ENCODE data around the gene TRAM2. TPM values are rescaled to one million over a fixed set of nuclear protein-coding genes. Genes with fewer than 3 reads are reported as not detected.

The TRAM2 gene
- total and polyA plus RNA-seq, 9 of the 15 experiments (the other 6 are each of a cell fraction or from before 2014, with no cell fraction given): 2.6 to 13.3 (median 8.9) TPM

DNA sequence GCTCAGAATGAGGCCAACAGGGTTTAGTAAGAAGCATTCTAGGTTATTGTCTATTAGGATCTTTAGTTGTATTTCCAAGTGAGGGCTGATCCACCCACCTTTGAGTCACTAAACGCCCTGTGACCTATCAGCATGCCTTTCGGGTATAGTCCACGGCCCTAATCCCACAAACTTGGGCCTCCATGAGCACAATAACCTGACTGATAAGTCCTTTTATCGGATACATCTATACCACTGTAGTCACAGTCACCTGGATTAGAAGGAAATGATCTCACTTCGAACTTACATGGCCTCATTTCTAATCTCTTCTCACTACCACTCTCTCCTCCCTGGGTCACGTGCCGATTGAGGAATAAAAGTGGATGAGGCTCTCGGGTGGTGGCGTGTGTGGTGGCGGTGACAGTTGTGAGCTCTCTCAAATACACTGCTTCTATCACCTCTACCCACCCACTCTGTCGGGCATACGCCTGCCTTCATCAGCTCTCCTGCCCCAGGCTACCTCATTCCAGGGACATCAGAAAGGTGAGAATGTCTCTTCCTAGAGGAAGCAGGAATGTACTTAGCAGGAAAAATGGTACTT, 65.2 kb downstream of the TRAM2 start (continued):
- TF ChIP-seq ZNF324 (CRISPR knock-in tag; IDR thresholded peaks at IDR 0.05) (no peak), ETV1 (tag; conservative IDR thresholded peaks at IDR 0.05; ENCODE audit: low read depth) (peak; percentile 52), TSC22D4 (tag; IDR thresholded peaks at IDR 0.05) (no peak), HIVEP1 (CRISPR knock-in tag; IDR thresholded peaks at IDR 0.05) (no peak), NR2C2 (CRISPR knock-in tag; IDR thresholded peaks at IDR 0.05) (no peak), NR2C2 (tag; IDR thresholded peaks at IDR 0.05) (peak; percentile 40; the same call in 1 of the 2 replicates), ZNF507 (tag; conservative IDR thresholded peaks at IDR 0.05) (no peak), SLC30A9 (CRISPR knock-in tag; IDR thresholded peaks at IDR 0.05) (no peak), ATF2 (CRISPR knock-in tag; IDR thresholded peaks at IDR 0.05) (no peak), SOX6 (IDR thresholded peaks at IDR 0.05) (peak; percentile 83), ZNF780A (CRISPR knock-in tag; IDR thresholded peaks at IDR 0.05) (no peak), SMAD4 (CRISPR knock-in tag; conservative IDR thresholded peaks at IDR 0.05) (no peak), TCF3 (CRISPR knock-in tag; IDR thresholded peaks at IDR 0.05) (no peak), CEBPB (tag; IDR thresholded peaks at IDR 0.05) (no peak), U2AF1 (optimal IDR thresholded peaks at IDR 0.05; ENCODE audit: low read depth, low read length) (no peak), BDP1 (IDR thresholded peaks at IDR 0.05; ENCODE audit: insufficient read depth, insufficient read length) (no peak), KHSRP (IDR thresholded peaks at IDR 0.05) (no peak), EP300 (IDR thresholded peaks at IDR 0.05; ENCODE audit: low read length) (peak; percentile 34; the same call in 1 of the 2 replicates), SAFB2 (IDR thresholded peaks at IDR 0.05; ENCODE audit: borderline replicate concordance, low read depth, low read length, severe bottlenecking) (no peak), HOMEZ (CRISPR knock-in tag; IDR thresholded peaks at IDR 0.05) (no peak), TEAD1 (CRISPR knock-in tag; IDR thresholded peaks at IDR 0.05) (no peak)
- TF ChIP-seq, protein P1, sequence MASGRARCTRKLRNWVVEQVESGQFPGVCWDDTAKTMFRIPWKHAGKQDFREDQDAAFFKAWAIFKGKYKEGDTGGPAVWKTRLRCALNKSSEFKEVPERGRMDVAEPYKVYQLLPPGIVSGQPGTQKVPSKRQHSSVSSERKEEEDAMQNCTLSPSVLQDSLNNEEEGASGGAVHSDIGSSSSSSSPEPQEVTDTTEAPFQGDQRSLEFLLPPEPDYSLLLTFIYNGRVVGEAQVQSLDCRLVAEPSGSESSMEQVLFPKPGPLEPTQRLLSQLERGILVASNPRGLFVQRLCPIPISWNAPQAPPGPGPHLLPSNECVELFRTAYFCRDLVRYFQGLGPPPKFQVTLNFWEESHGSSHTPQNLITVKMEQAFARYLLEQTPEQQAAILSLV (tag; IDR thresholded peaks at IDR 0.05): no peak
